Activated CD4-positive, alpha-beta memory T cell treated with anti-CD3 and anti-CD28 coated beads for 36 hours (primary cell): Measurements from ENCODE around the gene OR4D6. TPM values are rescaled to one million over a fixed set of nuclear protein-coding genes. Genes with fewer than 3 reads are reported as not detected.
"Not testable (repeated sequence)": the region's sequence is repeated elsewhere in the genome, so short reads cannot be mapped to it uniquely, and the experiment has no call there.

Experiments
- CTCF ChIA-PET: fragments of 350-600 bp; sonication (Branson Sonifier 250); formaldehyde crosslinking; loops from one replicate; lab custom pipeline; 2021; ENCODE audit warnings: antibody characterized with exemption, inconsistent platforms; lab: Charles Lee
- POLR2A ChIA-PET: fragments of 350-600 bp; sonication (Branson Sonifier 250); formaldehyde crosslinking; loops from one replicate; lab custom pipeline; 2021; ENCODE audit warnings: antibody characterized with exemption; lab: Charles Lee
- DNase-seq: peaks from one replicate; pipeline ENCODE4 v3.0.0-alpha.2; 2020
- H3K27ac Mint-ChIP-seq: one replicate; pipeline ENCODE4 v1.8.0; 2021; ENCODE audit warnings: mixed read lengths
- H3K27me3 Mint-ChIP-seq: one replicate; pipeline ENCODE4 v1.8.0; 2021; ENCODE audit warnings: mixed read lengths
- H3K36me3 Mint-ChIP-seq: one replicate; pipeline ENCODE4 v1.8.0; 2021; ENCODE audit warnings: mixed read lengths
- H3K4me1 Mint-ChIP-seq: one replicate; pipeline ENCODE4 v1.8.0; 2021; ENCODE audit warnings: low read depth, mixed read lengths
- H3K4me3 Mint-ChIP-seq: one replicate; pipeline ENCODE4 v1.8.0; 2021; ENCODE audit warnings: mild to moderate bottlenecking, mixed read lengths
- H3K9me3 Mint-ChIP-seq: one replicate; pipeline ENCODE4 v1.8.0; 2021; ENCODE audit warnings: mixed read lengths
- intact Hi-C: fragments of 100-400 bp; cut with micrococcal nuclease; formaldehyde crosslinking; loops from one replicate; pipeline ENCODE4 v1.15.1; 2023
- total RNA-seq, 2 experiments: library from RNA; stranded (reverse); gene quantifications; one replicate each; pipeline ENCODE4 v1.2.3, GENCODE V29; 2021

Gene OR4D6
- total RNA-seq, 2 experiments from 2014 or later, result not detected

GRCh38 chr11:59437770-59438169, 19.0 kb upstream of the OR4D6 start:
- peaks cover 2% of the 10 kb centered on the region for H3K27me3 Mint-ChIP-seq
- no peaks in the 10 kb centered on the region for H3K9me3 Mint-ChIP-seq
- no peak for DNase-seq
- no peaks in the 10 kb centered on the region for H3K4me1 Mint-ChIP-seq
- H3K36me3 Mint-ChIP-seq, result no peaks in the 10 kb centered on the region
- H3K4me3 Mint-ChIP-seq, result no peak overlapping the region
- ChIA-PET CTCF (no interaction called here), POLR2A (no interaction called here)
- H3K27ac Mint-ChIP-seq, result no peak overlapping the region
- intact Hi-C loops, result no loop called here

GRCh38 chr11:59445624-59446023, 11.1 kb upstream of the OR4D6 start:
- H3K9me3 Mint-ChIP-seq, POLR2A ChIA-PET, H3K36me3 Mint-ChIP-seq, H3K4me3 Mint-ChIP-seq, H3K4me1 Mint-ChIP-seq, intact Hi-C loops, H3K27ac Mint-ChIP-seq, DNase-seq, H3K27me3 Mint-ChIP-seq, CTCF ChIA-PET: not testable (repeated sequence)

GRCh38 chr11:59448484-59448883, 8.3 kb upstream of the OR4D6 start:
- no peak overlapping the region for H3K4me3 Mint-ChIP-seq
- intact Hi-C loops, result no loop called here
- H3K4me1 Mint-ChIP-seq, result no peaks in the 10 kb centered on the region
- ChIA-PET CTCF (no interaction called here), POLR2A (no interaction called here)
- peaks cover 5% of the 10 kb centered on the region for H3K27me3 Mint-ChIP-seq
- H3K9me3 Mint-ChIP-seq, result peaks cover 6% of the 10 kb centered on the region
- DNase-seq, result no peak
- no peak overlapping the region for H3K27ac Mint-ChIP-seq
- no peaks in the 10 kb centered on the region for H3K36me3 Mint-ChIP-seq

GRCh38 chr11:59459916-59460315, 3.2 kb downstream of the OR4D6 start:
- Mint-ChIP-seq H3K27ac (no peak overlapping the region), H3K9me3 (no peaks in the 10 kb centered on the region), H3K4me3 (no peak overlapping the region), H3K4me1 (no peaks in the 10 kb centered on the region), H3K36me3 (no peaks in the 10 kb centered on the region), H3K27me3 (peaks cover 21% of the 10 kb centered on the region)
- CTCF ChIA-PET, result no interaction called here
- POLR2A ChIA-PET, result no interaction called here
- no peak for DNase-seq
- intact Hi-C loops, result no loop called here

GRCh38 chr11:59463190-59463641, 6.5 kb downstream of the OR4D6 start:
- Mint-ChIP-seq H3K9me3 (no peaks in the 10 kb centered on the region), H3K27me3 (peaks cover 18% of the 10 kb centered on the region), H3K36me3 (no peaks in the 10 kb centered on the region), H3K4me3 (no peak overlapping the region), H3K4me1 (no peaks in the 10 kb centered on the region), H3K27ac (no peak overlapping the region)
- POLR2A ChIA-PET, result no interaction called here
- CTCF ChIA-PET, result no interaction called here
- no peak for DNase-seq
- intact Hi-C loops, result no loop called here

- POLR2A ChIA-PET, result no interaction called here
- H3K27ac Mint-ChIP-seq, result no peak within 1 kb of the TSS
- no peak for DNase-seq
- no peaks in the 10 kb centered on the region for H3K4me1 Mint-ChIP-seq
- CTCF ChIA-PET, result no interaction called here
- H3K27me3 Mint-ChIP-seq, result peaks cover 5% of the 10 kb centered on the region
- H3K36me3 Mint-ChIP-seq, result no peaks in the 10 kb centered on the region
- intact Hi-C loops, result no loop called here
- no peak within 1 kb of the TSS for H3K4me3 Mint-ChIP-seq
- H3K9me3 Mint-ChIP-seq, result no peaks in the 10 kb centered on the region
Observed at GRCh38 chr11:59473015-59473414, 16.3 kb downstream of the OR4D6 start, which contains the start of gene OR4D10. Gene OR4D10, plus strand, starts transcription at chr11:59473315. Its CDS starts 4,115 bp downstream, at chr11:59477430.

- Mint-ChIP-seq H3K4me1 (no peaks in the 10 kb centered on the region), H3K27me3 (peaks cover 8% of the 10 kb centered on the region)
Observed at GRCh38 chr11:59475176-59475575, 18.4 kb downstream of the OR4D6 start.

GRCh38 chr11:59479906-59480305, 23.1 kb downstream of the OR4D6 start:
- no peaks in the 10 kb centered on the region for H3K36me3 Mint-ChIP-seq
- H3K27ac Mint-ChIP-seq, result no peak overlapping the region
- CTCF ChIA-PET, result no interaction called here
- no peaks in the 10 kb centered on the region for H3K4me1 Mint-ChIP-seq
- H3K27me3 Mint-ChIP-seq, result peaks cover 8% of the 10 kb centered on the region
- intact Hi-C loops, result no loop called here
- POLR2A ChIA-PET, result no interaction called here
- DNase-seq, result no peak
- H3K9me3 Mint-ChIP-seq, result no peaks in the 10 kb centered on the region
- H3K4me3 Mint-ChIP-seq, result no peak overlapping the region

More at GRCh38 chr11:59475176-59475575, 18.4 kb downstream of the OR4D6 start:
- no peak for DNase-seq
- H3K4me3 Mint-ChIP-seq, result no peak overlapping the region
- H3K9me3 Mint-ChIP-seq, result no peaks in the 10 kb centered on the region
- H3K36me3 Mint-ChIP-seq, result no peaks in the 10 kb centered on the region
- intact Hi-C loops, result no loop called here
- CTCF ChIA-PET, result no interaction called here
- POLR2A ChIA-PET, result no interaction called here
- no peak overlapping the region for H3K27ac Mint-ChIP-seq

- Mint-ChIP-seq H3K4me1 (no peaks in the 10 kb centered on the region), H3K27ac (no peak overlapping the region), H3K4me3 (no peak overlapping the region), H3K9me3 (no peaks in the 10 kb centered on the region), H3K36me3 (no peaks in the 10 kb centered on the region), H3K27me3 (peaks cover 6% of the 10 kb centered on the region)
- intact Hi-C loops, result no loop called here
- DNase-seq, result no peak
- ChIA-PET POLR2A (no interaction called here), CTCF (no interaction called here)
Observed at GRCh38 chr11:59480359-59480758, 23.6 kb downstream of the OR4D6 start.

- peaks cover 3% of the 10 kb centered on the region for H3K4me1 Mint-ChIP-seq
- H3K27ac Mint-ChIP-seq, result no peak overlapping the region
- H3K9me3 Mint-ChIP-seq, result no peaks in the 10 kb centered on the region
- H3K4me3 Mint-ChIP-seq, result no peak overlapping the region
- ChIA-PET CTCF (no interaction called here), POLR2A (no interaction called here)
- intact Hi-C loops, result no loop called here
- no peak for DNase-seq
- peaks cover 13% of the 10 kb centered on the region for H3K27me3 Mint-ChIP-seq
- H3K36me3 Mint-ChIP-seq, result no peaks in the 10 kb centered on the region
Observed at GRCh38 chr11:59501931-59502330, 45.2 kb downstream of the OR4D6 start.

- no peak within 1 kb of the TSS for H3K27ac Mint-ChIP-seq
- no peak for DNase-seq
- CTCF ChIA-PET, result no interaction called here
- peaks cover 10% of the 10 kb centered on the region for H3K27me3 Mint-ChIP-seq
- intact Hi-C loops, result no loop called here
- no peaks in the 10 kb centered on the region for H3K9me3 Mint-ChIP-seq
- peaks cover 3% of the 10 kb centered on the region for H3K4me1 Mint-ChIP-seq
- no peak within 1 kb of the TSS for H3K4me3 Mint-ChIP-seq
- no peaks in the 10 kb centered on the region for H3K36me3 Mint-ChIP-seq
- POLR2A ChIA-PET, result interaction anchor here (0.5 kb wide), 1 partner anchor 271 kb away, joined by 4 read pairs; no protein-coding TSS in a partner anchor
Observed at GRCh38 chr11:59503276-59503675, 46.5 kb downstream of the OR4D6 start, which contains the start of gene OR4D11. Gene OR4D11, plus strand, starts transcription at chr11:59503576. Its CDS starts 0 bp downstream, at chr11:59503576.
